WTC11 (cell line): ENCODE data around the gene EPN3. TPM values are rescaled to one million over a fixed set of nuclear protein-coding genes. Genes with fewer than 3 reads are reported as not detected.
A peak's percentile ranks its signal among the peaks of the same experiment; 100 is the strongest.

ENCODE experiments used
- ATAC-seq: fragments of 200-7000 bp; cut with Tn5 transposase; 2 replicates; pipeline ENCODE4 v1.10.0; 2021; ENCODE audit warnings: mild to moderate bottlenecking, moderate library complexity
- CTCF ChIA-PET: fragments of 300-600 bp; sonication (Branson Sonifier 250); formaldehyde crosslinking; loops from one replicate; lab custom pipeline; 2021; ENCODE audit warnings: antibody characterized with exemption; lab: Charles Lee
- POLR2A ChIA-PET: fragments of 350-600 bp; sonication (Branson Sonifier 250); formaldehyde crosslinking; loops from one replicate; lab custom pipeline; 2021; ENCODE audit warnings: antibody characterized with exemption; lab: Charles Lee
- DNase-seq: peaks from one replicate; pipeline ENCODE4 v3.0.0; 2021; ENCODE audit warnings: low spot score
- H3K27ac Mint-ChIP-seq: 2 replicates; pipeline ENCODE4 v1.8.0; 2021; ENCODE audit warnings: mixed read lengths
- H3K27me3 Mint-ChIP-seq: 2 replicates; pipeline ENCODE4 v1.8.0; 2021; ENCODE audit warnings: low read depth, mild to moderate bottlenecking, moderate library complexity, mixed read lengths
- H3K36me3 Mint-ChIP-seq: 2 replicates; pipeline ENCODE4 v1.8.0; 2021; ENCODE audit warnings: mixed read lengths
- H3K4me1 Mint-ChIP-seq: 2 replicates; pipeline ENCODE4 v1.8.0; 2022; ENCODE audit warnings: mixed read lengths
- H3K4me3 Mint-ChIP-seq: 2 replicates; pipeline ENCODE4 v1.8.0; 2021; ENCODE audit warnings: mild to moderate bottlenecking, moderate library complexity, mixed read lengths
- H3K9me3 Mint-ChIP-seq: 2 replicates; pipeline ENCODE4 v1.8.0; 2021; ENCODE audit warnings: mixed read lengths
- ELF4 ChIP-seq: sonication (generic); formaldehyde crosslinking; IDR thresholded peaks from 2 replicates; pipeline ENCODE4 v1.8.1; 2022; ENCODE audit warnings: low read depth, mild to moderate bottlenecking, moderate library complexity, missing genetic modification reagents
- FOXK1 ChIP-seq: sonication (generic); formaldehyde crosslinking; IDR thresholded peaks from 2 replicates; pipeline ENCODE4 v1.8.0; 2022; ENCODE audit warnings: mild to moderate bottlenecking, moderate library complexity, missing genetic modification reagents
- GRHL2 ChIP-seq: fragments of 250-450 bp; sonication (Bioruptor Pico); IDR thresholded peaks from 2 replicates; pipeline ENCODE4 v1.8.0; 2022; ENCODE audit warnings: mild to moderate bottlenecking, moderate library complexity; ENCODE audit not compliant: insufficient replicate concordance, severe bottlenecking
- GTF2I ChIP-seq: fragments of 250-450 bp; sonication (Bioruptor Pico); conservative IDR thresholded peaks from 2 replicates; pipeline ENCODE4 v1.4.0; 2021; ENCODE audit warnings: mild to moderate bottlenecking
- NR1H2 ChIP-seq: sonication (generic); formaldehyde crosslinking; IDR thresholded peaks from 2 replicates; pipeline ENCODE4 v1.9.0; 2021; ENCODE audit warnings: mild to moderate bottlenecking, moderate library complexity, missing genetic modification reagents
- NR3C1 ChIP-seq: sonication (generic); formaldehyde crosslinking; conservative IDR thresholded peaks from 2 replicates; pipeline ENCODE4 v1.8.1; 2023; ENCODE audit warnings: low read depth, mild to moderate bottlenecking, missing genetic modification reagents
- TEAD1 ChIP-seq: sonication (generic); formaldehyde crosslinking; IDR thresholded peaks from 2 replicates; pipeline ENCODE4 v1.8.0; 2022; ENCODE audit warnings: mild to moderate bottlenecking, missing genetic modification reagents
- ZNF232 ChIP-seq: sonication (generic); formaldehyde crosslinking; IDR thresholded peaks from 2 replicates; pipeline ENCODE4 v1.8.0; 2022; ENCODE audit warnings: mild to moderate bottlenecking, missing genetic modification reagents
- ZNF263 ChIP-seq: sonication (generic); formaldehyde crosslinking; IDR thresholded peaks from 2 replicates; pipeline ENCODE4 v1.8.1; 2022; ENCODE audit warnings: low read depth, mild to moderate bottlenecking, moderate library complexity, missing genetic modification reagents
- ZNF416 ChIP-seq: fragments of 250-450 bp; sonication (Bioruptor Pico); IDR thresholded peaks from 2 replicates; pipeline ENCODE4 v1.9.0; 2021; ENCODE audit warnings: mild to moderate bottlenecking, inconsistent platforms
- total RNA-seq: library from RNA; stranded (reverse); gene quantifications from 3 replicates; pipeline ENCODE4 v1.2.3, GENCODE V29; 2021
- TF ChIP-seq, protein P1 (sequence below): fragments of 250-450 bp; sonication (Bioruptor Pico); conservative IDR thresholded peaks from 2 replicates; pipeline ENCODE4 v1.9.0; 2021; ENCODE audit warnings: mild to moderate bottlenecking
- TF ChIP-seq, protein P2 (sequence below): fragments of 200-600 bp; IDR thresholded peaks from 2 replicates; pipeline ENCODE4 v1.8.0; 2022; ENCODE audit warnings: antibody characterized with exemption
- TF ChIP-seq, protein P3 (sequence below): sonication (generic); formaldehyde crosslinking; IDR thresholded peaks from 2 replicates; pipeline ENCODE4 v1.8.0; 2022; ENCODE audit warnings: missing genetic modification reagents
- TF ChIP-seq, protein P4 (sequence below): sonication (generic); formaldehyde crosslinking; IDR thresholded peaks from 2 replicates; pipeline ENCODE4 v1.8.0; 2023; ENCODE audit warnings: mild to moderate bottlenecking, missing genetic modification reagents

The EPN3 gene
- total RNA-seq, 1 experiment from 2014 or later = 8.8 TPM

DNA sequence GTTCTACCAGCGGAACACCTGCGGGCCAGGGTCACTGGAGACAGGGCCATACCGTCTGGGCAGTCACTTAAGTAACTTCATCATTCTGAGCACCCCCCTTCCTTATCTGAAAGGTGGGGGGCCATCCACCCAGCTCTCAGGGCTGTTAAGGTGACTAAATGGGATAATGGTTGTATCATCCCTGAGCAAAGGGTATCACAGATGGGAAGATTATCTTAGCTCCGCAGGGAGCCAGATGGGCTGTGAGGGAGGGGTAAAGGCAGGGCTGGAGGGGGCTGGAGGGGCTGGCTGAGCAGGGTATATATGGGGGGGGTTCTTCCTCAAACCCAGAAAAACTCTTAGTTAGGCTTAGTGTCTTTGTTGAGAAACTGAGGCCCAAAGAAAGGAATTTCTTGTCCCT lies 25.1 kb downstream of the EPN3 start (continued):
- TF ChIP-seq, protein P1, sequence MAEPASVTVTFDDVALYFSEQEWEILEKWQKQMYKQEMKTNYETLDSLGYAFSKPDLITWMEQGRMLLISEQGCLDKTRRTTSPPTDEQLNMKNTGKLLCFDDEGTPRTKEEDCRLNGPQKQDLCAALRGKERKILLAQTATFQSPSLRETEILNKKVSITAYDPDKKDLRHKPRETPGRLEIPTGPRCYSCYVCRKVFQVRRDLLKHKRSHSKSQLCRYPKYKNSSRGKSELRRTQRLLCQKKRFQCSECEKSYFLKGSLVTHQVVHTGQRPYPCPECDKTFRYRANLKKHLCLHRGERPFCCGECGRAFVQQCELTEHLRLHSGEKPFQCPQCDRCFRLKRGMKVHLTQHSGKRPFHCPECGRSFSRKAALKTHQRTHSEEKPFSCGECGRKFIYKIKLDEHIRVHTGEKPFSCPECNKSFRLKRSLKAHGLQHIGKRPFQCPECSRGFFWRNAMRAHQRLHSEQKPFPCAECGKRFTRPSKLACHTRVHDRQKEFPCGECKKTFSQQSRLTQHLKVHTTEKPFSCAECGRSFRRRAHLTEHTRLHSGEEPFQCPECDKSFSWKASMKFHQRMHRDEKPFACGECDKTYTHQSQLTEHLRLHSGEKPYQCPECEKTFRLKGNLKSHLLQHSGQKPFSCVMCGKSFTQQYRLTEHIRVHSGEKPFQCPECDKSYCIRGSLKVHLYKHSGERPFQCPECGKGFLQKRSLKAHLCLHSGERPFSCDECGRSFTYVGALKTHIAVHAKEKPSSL = no peak
- no peak for TF ChIP-seq ZNF232
- no peak for TF ChIP-seq ELF4 (CRISPR knock-in tag)
- TF ChIP-seq ZNF263 (CRISPR knock-in tag) = no peak
- TF ChIP-seq, protein P2, sequence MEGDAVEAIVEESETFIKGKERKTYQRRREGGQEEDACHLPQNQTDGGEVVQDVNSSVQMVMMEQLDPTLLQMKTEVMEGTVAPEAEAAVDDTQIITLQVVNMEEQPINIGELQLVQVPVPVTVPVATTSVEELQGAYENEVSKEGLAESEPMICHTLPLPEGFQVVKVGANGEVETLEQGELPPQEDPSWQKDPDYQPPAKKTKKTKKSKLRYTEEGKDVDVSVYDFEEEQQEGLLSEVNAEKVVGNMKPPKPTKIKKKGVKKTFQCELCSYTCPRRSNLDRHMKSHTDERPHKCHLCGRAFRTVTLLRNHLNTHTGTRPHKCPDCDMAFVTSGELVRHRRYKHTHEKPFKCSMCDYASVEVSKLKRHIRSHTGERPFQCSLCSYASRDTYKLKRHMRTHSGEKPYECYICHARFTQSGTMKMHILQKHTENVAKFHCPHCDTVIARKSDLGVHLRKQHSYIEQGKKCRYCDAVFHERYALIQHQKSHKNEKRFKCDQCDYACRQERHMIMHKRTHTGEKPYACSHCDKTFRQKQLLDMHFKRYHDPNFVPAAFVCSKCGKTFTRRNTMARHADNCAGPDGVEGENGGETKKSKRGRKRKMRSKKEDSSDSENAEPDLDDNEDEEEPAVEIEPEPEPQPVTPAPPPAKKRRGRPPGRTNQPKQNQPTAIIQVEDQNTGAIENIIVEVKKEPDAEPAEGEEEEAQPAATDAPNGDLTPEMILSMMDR = no peak
- no peak for TF ChIP-seq GTF2I (CRISPR knock-in tag)

DNA sequence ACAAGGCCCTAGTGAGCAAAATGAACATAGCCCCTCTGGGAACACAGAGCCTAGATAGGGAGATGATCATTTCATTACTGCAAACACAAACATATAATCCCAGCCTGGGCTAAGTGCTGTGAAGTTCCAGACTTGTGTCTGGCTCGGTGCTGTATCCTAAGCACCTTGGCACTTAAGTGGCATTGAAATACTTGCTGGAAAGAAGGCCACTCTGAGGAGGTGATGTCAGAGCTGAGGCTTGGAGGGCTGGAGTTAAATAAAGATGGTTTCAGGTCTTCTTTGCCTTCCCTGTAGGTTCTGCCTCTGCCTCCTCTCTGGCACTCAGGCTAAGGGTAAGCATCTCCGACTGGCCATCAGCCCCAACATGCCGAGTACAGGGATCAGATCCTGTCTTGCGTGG lies 25.6 kb downstream of the EPN3 start:
- Mint-ChIP-seq H3K27ac (no peak overlapping the region), H3K4me1 (peaks cover 20% of the 10 kb centered on the region), H3K27me3 (peaks cover 53% of the 10 kb centered on the region), H3K36me3 (no peaks in the 10 kb centered on the region), H3K9me3 (no peaks in the 10 kb centered on the region), H3K4me3 (peak overlapping the region; percentile 87)
- no peak for ATAC-seq
- DNase-seq = no peak
- CTCF ChIA-PET = interaction anchor here (3.5 kb wide), 1 partner anchor 68 kb away, joined by 11 read pairs; no protein-coding TSS in a partner anchor
- no peak for TF ChIP-seq NR1H2 (CRISPR knock-in tag)
- TF ChIP-seq, protein P3, sequence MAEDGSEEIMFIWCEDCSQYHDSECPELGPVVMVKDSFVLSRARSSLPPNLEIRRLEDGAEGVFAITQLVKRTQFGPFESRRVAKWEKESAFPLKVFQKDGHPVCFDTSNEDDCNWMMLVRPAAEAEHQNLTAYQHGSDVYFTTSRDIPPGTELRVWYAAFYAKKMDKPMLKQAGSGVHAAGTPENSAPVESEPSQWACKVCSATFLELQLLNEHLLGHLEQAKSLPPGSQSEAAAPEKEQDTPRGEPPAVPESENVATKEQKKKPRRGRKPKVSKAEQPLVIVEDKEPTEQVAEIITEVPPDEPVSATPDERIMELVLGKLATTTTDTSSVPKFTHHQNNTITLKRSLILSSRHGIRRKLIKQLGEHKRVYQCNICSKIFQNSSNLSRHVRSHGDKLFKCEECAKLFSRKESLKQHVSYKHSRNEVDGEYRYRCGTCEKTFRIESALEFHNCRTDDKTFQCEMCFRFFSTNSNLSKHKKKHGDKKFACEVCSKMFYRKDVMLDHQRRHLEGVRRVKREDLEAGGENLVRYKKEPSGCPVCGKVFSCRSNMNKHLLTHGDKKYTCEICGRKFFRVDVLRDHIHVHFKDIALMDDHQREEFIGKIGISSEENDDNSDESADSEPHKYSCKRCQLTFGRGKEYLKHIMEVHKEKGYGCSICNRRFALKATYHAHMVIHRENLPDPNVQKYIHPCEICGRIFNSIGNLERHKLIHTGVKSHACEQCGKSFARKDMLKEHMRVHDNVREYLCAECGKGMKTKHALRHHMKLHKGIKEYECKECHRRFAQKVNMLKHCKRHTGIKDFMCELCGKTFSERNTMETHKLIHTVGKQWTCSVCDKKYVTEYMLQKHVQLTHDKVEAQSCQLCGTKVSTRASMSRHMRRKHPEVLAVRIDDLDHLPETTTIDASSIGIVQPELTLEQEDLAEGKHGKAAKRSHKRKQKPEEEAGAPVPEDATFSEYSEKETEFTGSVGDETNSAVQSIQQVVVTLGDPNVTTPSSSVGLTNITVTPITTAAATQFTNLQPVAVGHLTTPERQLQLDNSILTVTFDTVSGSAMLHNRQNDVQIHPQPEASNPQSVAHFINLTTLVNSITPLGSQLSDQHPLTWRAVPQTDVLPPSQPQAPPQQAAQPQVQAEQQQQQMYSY (CRISPR knock-in tag) = no peak
- TF ChIP-seq FOXK1 = no peak
- no peak for TF ChIP-seq NR3C1 (CRISPR knock-in tag)
- no peak for TF ChIP-seq ZNF416 (CRISPR knock-in tag)
- TF ChIP-seq, protein P4, sequence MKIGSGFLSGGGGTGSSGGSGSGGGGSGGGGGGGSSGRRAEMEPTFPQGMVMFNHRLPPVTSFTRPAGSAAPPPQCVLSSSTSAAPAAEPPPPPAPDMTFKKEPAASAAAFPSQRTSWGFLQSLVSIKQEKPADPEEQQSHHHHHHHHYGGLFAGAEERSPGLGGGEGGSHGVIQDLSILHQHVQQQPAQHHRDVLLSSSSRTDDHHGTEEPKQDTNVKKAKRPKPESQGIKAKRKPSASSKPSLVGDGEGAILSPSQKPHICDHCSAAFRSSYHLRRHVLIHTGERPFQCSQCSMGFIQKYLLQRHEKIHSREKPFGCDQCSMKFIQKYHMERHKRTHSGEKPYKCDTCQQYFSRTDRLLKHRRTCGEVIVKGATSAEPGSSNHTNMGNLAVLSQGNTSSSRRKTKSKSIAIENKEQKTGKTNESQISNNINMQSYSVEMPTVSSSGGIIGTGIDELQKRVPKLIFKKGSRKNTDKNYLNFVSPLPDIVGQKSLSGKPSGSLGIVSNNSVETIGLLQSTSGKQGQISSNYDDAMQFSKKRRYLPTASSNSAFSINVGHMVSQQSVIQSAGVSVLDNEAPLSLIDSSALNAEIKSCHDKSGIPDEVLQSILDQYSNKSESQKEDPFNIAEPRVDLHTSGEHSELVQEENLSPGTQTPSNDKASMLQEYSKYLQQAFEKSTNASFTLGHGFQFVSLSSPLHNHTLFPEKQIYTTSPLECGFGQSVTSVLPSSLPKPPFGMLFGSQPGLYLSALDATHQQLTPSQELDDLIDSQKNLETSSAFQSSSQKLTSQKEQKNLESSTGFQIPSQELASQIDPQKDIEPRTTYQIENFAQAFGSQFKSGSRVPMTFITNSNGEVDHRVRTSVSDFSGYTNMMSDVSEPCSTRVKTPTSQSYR (CRISPR knock-in tag) = no peak
- TF ChIP-seq, protein P1 = no peak
- no peak for TF ChIP-seq TEAD1 (CRISPR knock-in tag)
- TF ChIP-seq GRHL2 = no peak
- POLR2A ChIA-PET = no interaction called here
